WTC11 (cell line): ENCODE measurements around the gene ZNF688. TPM values are rescaled to one million over a fixed set of nuclear protein-coding genes. Genes with fewer than 3 reads are reported as not detected.

Experiments used
- ATAC-seq: fragments of 200-7000 bp; cut with Tn5 transposase; 2 replicates; pipeline ENCODE4 v1.10.0; 2021; ENCODE audit warnings: mild to moderate bottlenecking, moderate library complexity
- CTCF ChIA-PET: fragments of 300-600 bp; sonication (Branson Sonifier 250); formaldehyde crosslinking; loops from one replicate; lab custom pipeline; 2021; ENCODE audit warnings: antibody characterized with exemption; lab: Charles Lee
- POLR2A ChIA-PET: fragments of 350-600 bp; sonication (Branson Sonifier 250); formaldehyde crosslinking; loops from one replicate; lab custom pipeline; 2021; ENCODE audit warnings: antibody characterized with exemption; lab: Charles Lee
- DNase-seq: peaks from one replicate; pipeline ENCODE4 v3.0.0; 2021; ENCODE audit warnings: low spot score
- H3K27ac Mint-ChIP-seq: 2 replicates; pipeline ENCODE4 v1.8.0; 2021; ENCODE audit warnings: mixed read lengths
- H3K27me3 Mint-ChIP-seq: 2 replicates; pipeline ENCODE4 v1.8.0; 2021; ENCODE audit warnings: low read depth, mild to moderate bottlenecking, moderate library complexity, mixed read lengths
- H3K36me3 Mint-ChIP-seq: 2 replicates; pipeline ENCODE4 v1.8.0; 2021; ENCODE audit warnings: mixed read lengths
- H3K4me1 Mint-ChIP-seq: 2 replicates; pipeline ENCODE4 v1.8.0; 2022; ENCODE audit warnings: mixed read lengths
- H3K4me3 Mint-ChIP-seq: 2 replicates; pipeline ENCODE4 v1.8.0; 2021; ENCODE audit warnings: mild to moderate bottlenecking, moderate library complexity, mixed read lengths
- H3K9me3 Mint-ChIP-seq: 2 replicates; pipeline ENCODE4 v1.8.0; 2021; ENCODE audit warnings: mixed read lengths
- ETV6 ChIP-seq: sonication (generic); formaldehyde crosslinking; IDR thresholded peaks from 2 replicates; pipeline ENCODE4 v1.8.1; 2022; ENCODE audit warnings: mild to moderate bottlenecking, missing genetic modification reagents
- FOXP1 ChIP-seq: sonication (generic); formaldehyde crosslinking; IDR thresholded peaks from 2 replicates; pipeline ENCODE4 v1.8.0; 2022; ENCODE audit warnings: missing genetic modification reagents, mild to moderate bottlenecking, moderate library complexity, borderline replicate concordance
- IRF2 ChIP-seq: sonication (generic); formaldehyde crosslinking; IDR thresholded peaks from 2 replicates; pipeline ENCODE4 v1.8.0; 2022; ENCODE audit warnings: low read depth, missing genetic modification reagents, borderline replicate concordance
- NFYB ChIP-seq: sonication (generic); formaldehyde crosslinking; conservative IDR thresholded peaks from 2 replicates; pipeline ENCODE4 v1.8.0; 2022; ENCODE audit warnings: low read depth, missing genetic modification reagents
- NR2C2 ChIP-seq: sonication (generic); formaldehyde crosslinking; IDR thresholded peaks from 2 replicates; pipeline ENCODE4 v1.8.0; 2022; ENCODE audit warnings: mild to moderate bottlenecking, missing genetic modification reagents
- TEAD1 ChIP-seq: sonication (generic); formaldehyde crosslinking; IDR thresholded peaks from 2 replicates; pipeline ENCODE4 v1.8.0; 2022; ENCODE audit warnings: mild to moderate bottlenecking, missing genetic modification reagents
- ZBTB21 ChIP-seq: sonication (generic); formaldehyde crosslinking; IDR thresholded peaks from 2 replicates; pipeline ENCODE4 v1.8.1; 2023; ENCODE audit warnings: mild to moderate bottlenecking, missing genetic modification reagents, borderline replicate concordance
- ZNF416 ChIP-seq: fragments of 250-450 bp; sonication (Bioruptor Pico); IDR thresholded peaks from 2 replicates; pipeline ENCODE4 v1.9.0; 2021; ENCODE audit warnings: mild to moderate bottlenecking, inconsistent platforms
- total RNA-seq: library from RNA; stranded (reverse); gene quantifications from 3 replicates; pipeline ENCODE4 v1.2.3, GENCODE V29; 2021
- TF ChIP-seq, protein P1 (sequence below): sonication (generic); formaldehyde crosslinking; IDR thresholded peaks from 2 replicates; pipeline ENCODE4 v1.8.1; 2023; ENCODE audit warnings: mild to moderate bottlenecking, missing genetic modification reagents
- TF ChIP-seq, protein P2 (sequence below): sonication (generic); formaldehyde crosslinking; IDR thresholded peaks from 2 replicates; pipeline ENCODE4 v1.8.1; 2022; ENCODE audit warnings: mild to moderate bottlenecking, moderate library complexity, missing genetic modification reagents
- TF ChIP-seq, protein P3 (sequence below): fragments of 250-450 bp; sonication (Bioruptor Pico); IDR thresholded peaks from 2 replicates; pipeline ENCODE4 v2.1.2; 2022; ENCODE audit warnings: mild to moderate bottlenecking, moderate library complexity
- TF ChIP-seq, protein P4 (sequence below): fragments of 250-450 bp; sonication (Bioruptor Pico); IDR thresholded peaks from 2 replicates; pipeline ENCODE4 v1.9.0; 2021; ENCODE audit warnings: mild to moderate bottlenecking, borderline replicate concordance
- TF ChIP-seq, protein P5 (sequence below): sonication (generic); formaldehyde crosslinking; IDR thresholded peaks from 2 replicates; pipeline ENCODE4 v1.8.0; 2022; ENCODE audit warnings: mild to moderate bottlenecking, missing genetic modification reagents
- TF ChIP-seq, protein P6 (sequence below): fragments of 200-600 bp; IDR thresholded peaks from 2 replicates; pipeline ENCODE4 v1.8.0; 2022; ENCODE audit warnings: antibody characterized with exemption
- TF ChIP-seq, protein P7 (sequence below): sonication (generic); formaldehyde crosslinking; IDR thresholded peaks from 2 replicates; pipeline ENCODE4 v1.8.1; 2023; ENCODE audit warnings: mild to moderate bottlenecking, moderate library complexity, missing genetic modification reagents
- TF ChIP-seq, protein P8 (sequence below): sonication (generic); formaldehyde crosslinking; IDR thresholded peaks from 2 replicates; pipeline ENCODE4 v1.8.0; 2023; ENCODE audit warnings: missing genetic modification reagents

ZNF688 gene
- total RNA-seq, 1 experiment from 2014 or later, result 4.2 TPM

DNA sequence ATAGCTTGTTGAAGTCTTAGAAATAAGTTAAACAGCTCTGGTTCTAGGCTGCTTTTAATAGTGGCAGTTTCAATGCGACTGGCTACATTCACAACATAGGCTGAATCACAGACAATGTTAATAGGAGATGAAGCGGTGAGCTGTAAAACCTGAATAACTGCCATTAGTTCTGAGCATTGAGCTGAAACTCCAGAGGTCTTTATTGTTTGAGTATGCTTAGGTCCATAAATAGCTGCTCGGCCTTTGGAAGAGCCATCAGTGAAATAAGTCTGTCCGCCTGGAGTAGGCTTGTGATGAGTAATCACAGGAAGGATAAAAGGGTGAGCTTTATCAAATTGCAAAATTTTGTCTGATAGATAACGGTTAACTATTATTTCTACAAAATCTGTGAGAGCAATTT, 48.1 kb upstream of the ZNF688 start (continued):
- TF ChIP-seq ZBTB21 (no peak), IRF2 (CRISPR knock-in tag) (no peak)
- TF ChIP-seq, protein P1, sequence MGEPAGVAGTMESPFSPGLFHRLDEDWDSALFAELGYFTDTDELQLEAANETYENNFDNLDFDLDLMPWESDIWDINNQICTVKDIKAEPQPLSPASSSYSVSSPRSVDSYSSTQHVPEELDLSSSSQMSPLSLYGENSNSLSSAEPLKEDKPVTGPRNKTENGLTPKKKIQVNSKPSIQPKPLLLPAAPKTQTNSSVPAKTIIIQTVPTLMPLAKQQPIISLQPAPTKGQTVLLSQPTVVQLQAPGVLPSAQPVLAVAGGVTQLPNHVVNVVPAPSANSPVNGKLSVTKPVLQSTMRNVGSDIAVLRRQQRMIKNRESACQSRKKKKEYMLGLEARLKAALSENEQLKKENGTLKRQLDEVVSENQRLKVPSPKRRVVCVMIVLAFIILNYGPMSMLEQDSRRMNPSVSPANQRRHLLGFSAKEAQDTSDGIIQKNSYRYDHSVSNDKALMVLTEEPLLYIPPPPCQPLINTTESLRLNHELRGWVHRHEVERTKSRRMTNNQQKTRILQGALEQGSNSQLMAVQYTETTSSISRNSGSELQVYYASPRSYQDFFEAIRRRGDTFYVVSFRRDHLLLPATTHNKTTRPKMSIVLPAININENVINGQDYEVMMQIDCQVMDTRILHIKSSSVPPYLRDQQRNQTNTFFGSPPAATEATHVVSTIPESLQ (CRISPR knock-in tag), result no peak
- TF ChIP-seq, protein P2, sequence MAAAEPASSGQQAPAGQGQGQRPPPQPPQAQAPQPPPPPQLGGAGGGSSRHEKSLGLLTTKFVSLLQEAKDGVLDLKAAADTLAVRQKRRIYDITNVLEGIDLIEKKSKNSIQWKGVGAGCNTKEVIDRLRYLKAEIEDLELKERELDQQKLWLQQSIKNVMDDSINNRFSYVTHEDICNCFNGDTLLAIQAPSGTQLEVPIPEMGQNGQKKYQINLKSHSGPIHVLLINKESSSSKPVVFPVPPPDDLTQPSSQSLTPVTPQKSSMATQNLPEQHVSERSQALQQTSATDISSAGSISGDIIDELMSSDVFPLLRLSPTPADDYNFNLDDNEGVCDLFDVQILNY (CRISPR knock-in tag), result no peak
- TF ChIP-seq, all 79 proteins: peak for 0

DNA sequence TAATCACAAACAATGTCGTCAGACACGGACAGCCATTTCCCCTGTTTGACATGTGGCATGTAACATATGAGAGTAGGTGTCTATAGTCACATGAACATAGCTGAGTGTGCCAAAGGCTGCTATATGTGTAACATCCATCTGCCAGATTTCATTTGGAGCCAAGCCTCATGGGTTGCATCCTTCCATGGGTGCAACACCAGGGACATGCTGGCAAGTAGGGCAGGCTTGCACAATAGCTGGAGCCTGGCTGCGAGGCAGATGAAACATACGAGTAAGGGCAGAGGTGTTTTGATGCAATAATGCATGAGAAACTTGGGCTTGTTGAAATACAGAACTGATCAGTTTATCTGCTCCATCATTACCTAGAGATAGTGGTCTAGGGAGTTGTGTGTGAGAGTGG, 47.7 kb upstream of the ZNF688 start:
- DNase-seq, result no peak
- no peak overlapping the region for H3K27ac Mint-ChIP-seq
- no peaks in the 10 kb centered on the region for H3K36me3 Mint-ChIP-seq
- ChIA-PET POLR2A (interaction anchor here (0.6 kb wide), 1 partner anchor 122 kb away, joined by 3 read pairs; no protein-coding TSS in a partner anchor), CTCF (interaction anchor here (1.0 to 3.6 kb wide), 2 partner anchors 189 to 210 kb away, joined by 3 to 16 read pairs; partner anchors contain the start of gene DCTPP1)
- H3K9me3 Mint-ChIP-seq, result no peaks in the 10 kb centered on the region
- no peak overlapping the region for H3K4me3 Mint-ChIP-seq
- peaks cover 46% of the 10 kb centered on the region for H3K27me3 Mint-ChIP-seq
- TF ChIP-seq NR2C2 (CRISPR knock-in tag), result no peak
- TF ChIP-seq ETV6 (CRISPR knock-in tag), result no peak
- TF ChIP-seq, protein P3, sequence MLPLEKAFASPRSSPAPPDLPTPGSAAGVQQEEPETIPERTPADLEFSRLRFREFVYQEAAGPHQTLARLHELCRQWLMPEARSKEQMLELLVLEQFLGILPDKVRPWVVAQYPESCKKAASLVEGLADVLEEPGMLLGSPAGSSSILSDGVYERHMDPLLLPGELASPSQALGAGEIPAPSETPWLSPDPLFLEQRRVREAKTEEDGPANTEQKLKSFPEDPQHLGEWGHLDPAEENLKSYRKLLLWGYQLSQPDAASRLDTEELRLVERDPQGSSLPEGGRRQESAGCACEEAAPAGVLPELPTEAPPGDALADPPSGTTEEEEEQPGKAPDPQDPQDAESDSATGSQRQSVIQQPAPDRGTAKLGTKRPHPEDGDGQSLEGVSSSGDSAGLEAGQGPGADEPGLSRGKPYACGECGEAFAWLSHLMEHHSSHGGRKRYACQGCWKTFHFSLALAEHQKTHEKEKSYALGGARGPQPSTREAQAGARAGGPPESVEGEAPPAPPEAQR (CRISPR knock-in tag), result no peak
- H3K4me1 Mint-ChIP-seq, result 0 out of 2 replicates have a peak, but pooled peaks cover 3% of the 10 kb centered on the region
- ATAC-seq, result no peak

DNA sequence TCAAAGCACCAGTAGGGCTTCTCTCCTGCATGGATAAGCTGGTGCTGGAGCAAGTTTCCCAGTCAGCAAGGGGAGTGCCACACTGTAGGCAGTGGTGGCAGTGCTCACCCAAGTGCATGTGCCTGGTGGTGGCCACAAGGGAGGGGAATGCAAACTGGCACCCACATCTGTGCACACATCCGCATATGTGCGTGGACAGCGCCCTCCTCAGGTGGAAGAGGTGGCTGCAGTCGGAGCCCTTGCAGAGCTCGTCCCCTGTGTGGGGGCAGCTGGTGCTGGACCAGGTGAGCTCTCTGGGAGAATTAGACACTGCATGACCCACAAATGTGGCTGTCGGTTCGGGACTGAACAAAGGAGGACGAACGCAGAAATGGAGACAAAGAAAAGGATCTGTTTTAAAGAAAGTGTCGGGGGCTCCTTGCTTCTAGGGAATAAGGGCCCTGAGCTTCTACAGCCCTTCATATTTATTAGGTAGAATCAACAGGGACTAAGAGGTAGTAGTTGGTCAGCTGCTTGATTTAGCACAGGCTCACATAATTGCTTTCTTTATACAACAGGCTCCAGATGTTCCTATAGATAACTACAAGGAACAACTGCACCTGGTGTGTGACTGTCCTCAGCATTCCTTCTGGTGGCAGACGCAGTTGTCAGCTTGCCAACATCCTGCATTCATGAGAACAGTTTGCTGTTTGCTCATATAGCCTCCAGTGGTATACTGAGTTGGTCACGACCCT, 44.0 kb upstream of the ZNF688 start:
- peak; percentile 90 for ATAC-seq
- H3K4me3 Mint-ChIP-seq, result no peak overlapping the region
- ChIA-PET CTCF (interaction anchor here (0.5 to 2.9 kb wide), 81 partner anchors 9 to 584 kb away, joined by 3 to 79 read pairs (median 5); partner anchors contain the start of genes CD2BP2, CORO1A, DCTPP1 and ITGAL), POLR2A (interaction anchor here (0.7 to 1.2 kb wide), 6 partner anchors 30 to 523 kb away, joined by 3 to 4 read pairs (median 3); partner anchors contain the start of genes DCTPP1, ZNF764 and ZNF785)
- peaks cover 17% of the 10 kb centered on the region for H3K27me3 Mint-ChIP-seq
- DNase-seq, result peak; percentile 98
- no peaks in the 10 kb centered on the region for H3K9me3 Mint-ChIP-seq
- H3K4me1 Mint-ChIP-seq, result peaks cover 1% of the 10 kb centered on the region; the same call in 1 of the 2 replicates
- H3K27ac Mint-ChIP-seq, result no peak overlapping the region
- no peaks in the 10 kb centered on the region for H3K36me3 Mint-ChIP-seq
- TF ChIP-seq FOXP1 (CRISPR knock-in tag), result no peak; the same call in 1 of the 2 replicates
- TF ChIP-seq, protein P4, sequence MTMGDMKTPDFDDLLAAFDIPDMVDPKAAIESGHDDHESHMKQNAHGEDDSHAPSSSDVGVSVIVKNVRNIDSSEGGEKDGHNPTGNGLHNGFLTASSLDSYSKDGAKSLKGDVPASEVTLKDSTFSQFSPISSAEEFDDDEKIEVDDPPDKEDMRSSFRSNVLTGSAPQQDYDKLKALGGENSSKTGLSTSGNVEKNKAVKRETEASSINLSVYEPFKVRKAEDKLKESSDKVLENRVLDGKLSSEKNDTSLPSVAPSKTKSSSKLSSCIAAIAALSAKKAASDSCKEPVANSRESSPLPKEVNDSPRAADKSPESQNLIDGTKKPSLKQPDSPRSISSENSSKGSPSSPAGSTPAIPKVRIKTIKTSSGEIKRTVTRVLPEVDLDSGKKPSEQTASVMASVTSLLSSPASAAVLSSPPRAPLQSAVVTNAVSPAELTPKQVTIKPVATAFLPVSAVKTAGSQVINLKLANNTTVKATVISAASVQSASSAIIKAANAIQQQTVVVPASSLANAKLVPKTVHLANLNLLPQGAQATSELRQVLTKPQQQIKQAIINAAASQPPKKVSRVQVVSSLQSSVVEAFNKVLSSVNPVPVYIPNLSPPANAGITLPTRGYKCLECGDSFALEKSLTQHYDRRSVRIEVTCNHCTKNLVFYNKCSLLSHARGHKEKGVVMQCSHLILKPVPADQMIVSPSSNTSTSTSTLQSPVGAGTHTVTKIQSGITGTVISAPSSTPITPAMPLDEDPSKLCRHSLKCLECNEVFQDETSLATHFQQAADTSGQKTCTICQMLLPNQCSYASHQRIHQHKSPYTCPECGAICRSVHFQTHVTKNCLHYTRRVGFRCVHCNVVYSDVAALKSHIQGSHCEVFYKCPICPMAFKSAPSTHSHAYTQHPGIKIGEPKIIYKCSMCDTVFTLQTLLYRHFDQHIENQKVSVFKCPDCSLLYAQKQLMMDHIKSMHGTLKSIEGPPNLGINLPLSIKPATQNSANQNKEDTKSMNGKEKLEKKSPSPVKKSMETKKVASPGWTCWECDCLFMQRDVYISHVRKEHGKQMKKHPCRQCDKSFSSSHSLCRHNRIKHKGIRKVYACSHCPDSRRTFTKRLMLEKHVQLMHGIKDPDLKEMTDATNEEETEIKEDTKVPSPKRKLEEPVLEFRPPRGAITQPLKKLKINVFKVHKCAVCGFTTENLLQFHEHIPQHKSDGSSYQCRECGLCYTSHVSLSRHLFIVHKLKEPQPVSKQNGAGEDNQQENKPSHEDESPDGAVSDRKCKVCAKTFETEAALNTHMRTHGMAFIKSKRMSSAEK, result no peak
- TF ChIP-seq ZNF416 (CRISPR knock-in tag), result no peak
- no peak for TF ChIP-seq NFYB (CRISPR knock-in tag)
- TF ChIP-seq TEAD1, result 0 out of 2 replicates have a peak, but pooled peaks have one; percentile 14
- TF ChIP-seq, protein P5, sequence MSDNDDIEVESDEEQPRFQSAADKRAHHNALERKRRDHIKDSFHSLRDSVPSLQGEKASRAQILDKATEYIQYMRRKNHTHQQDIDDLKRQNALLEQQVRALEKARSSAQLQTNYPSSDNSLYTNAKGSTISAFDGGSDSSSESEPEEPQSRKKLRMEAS (CRISPR knock-in tag), result peak; percentile 46; the same call in 1 of the 2 replicates
- TF ChIP-seq, protein P6, sequence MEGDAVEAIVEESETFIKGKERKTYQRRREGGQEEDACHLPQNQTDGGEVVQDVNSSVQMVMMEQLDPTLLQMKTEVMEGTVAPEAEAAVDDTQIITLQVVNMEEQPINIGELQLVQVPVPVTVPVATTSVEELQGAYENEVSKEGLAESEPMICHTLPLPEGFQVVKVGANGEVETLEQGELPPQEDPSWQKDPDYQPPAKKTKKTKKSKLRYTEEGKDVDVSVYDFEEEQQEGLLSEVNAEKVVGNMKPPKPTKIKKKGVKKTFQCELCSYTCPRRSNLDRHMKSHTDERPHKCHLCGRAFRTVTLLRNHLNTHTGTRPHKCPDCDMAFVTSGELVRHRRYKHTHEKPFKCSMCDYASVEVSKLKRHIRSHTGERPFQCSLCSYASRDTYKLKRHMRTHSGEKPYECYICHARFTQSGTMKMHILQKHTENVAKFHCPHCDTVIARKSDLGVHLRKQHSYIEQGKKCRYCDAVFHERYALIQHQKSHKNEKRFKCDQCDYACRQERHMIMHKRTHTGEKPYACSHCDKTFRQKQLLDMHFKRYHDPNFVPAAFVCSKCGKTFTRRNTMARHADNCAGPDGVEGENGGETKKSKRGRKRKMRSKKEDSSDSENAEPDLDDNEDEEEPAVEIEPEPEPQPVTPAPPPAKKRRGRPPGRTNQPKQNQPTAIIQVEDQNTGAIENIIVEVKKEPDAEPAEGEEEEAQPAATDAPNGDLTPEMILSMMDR, result peak; percentile 99
- TF ChIP-seq, protein P7, sequence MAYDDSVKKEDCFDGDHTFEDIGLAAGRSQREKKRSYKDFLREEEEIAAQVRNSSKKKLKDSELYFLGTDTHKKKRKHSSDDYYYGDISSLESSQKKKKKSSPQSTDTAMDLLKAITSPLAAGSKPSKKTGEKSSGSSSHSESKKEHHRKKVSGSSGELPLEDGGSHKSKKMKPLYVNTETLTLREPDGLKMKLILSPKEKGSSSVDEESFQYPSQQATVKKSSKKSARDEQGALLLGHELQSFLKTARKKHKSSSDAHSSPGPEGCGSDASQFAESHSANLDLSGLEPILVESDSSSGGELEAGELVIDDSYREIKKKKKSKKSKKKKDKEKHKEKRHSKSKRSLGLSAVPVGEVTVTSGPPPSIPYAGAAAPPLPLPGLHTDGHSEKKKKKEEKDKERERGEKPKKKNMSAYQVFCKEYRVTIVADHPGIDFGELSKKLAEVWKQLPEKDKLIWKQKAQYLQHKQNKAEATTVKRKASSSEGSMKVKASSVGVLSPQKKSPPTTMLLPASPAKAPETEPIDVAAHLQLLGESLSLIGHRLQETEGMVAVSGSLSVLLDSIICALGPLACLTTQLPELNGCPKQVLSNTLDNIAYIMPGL (CRISPR knock-in tag), result peak; percentile 82; the same call in 1 of the 2 replicates
- TF ChIP-seq, protein P8, sequence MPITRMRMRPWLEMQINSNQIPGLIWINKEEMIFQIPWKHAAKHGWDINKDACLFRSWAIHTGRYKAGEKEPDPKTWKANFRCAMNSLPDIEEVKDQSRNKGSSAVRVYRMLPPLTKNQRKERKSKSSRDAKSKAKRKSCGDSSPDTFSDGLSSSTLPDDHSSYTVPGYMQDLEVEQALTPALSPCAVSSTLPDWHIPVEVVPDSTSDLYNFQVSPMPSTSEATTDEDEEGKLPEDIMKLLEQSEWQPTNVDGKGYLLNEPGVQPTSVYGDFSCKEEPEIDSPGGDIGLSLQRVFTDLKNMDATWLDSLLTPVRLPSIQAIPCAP (CRISPR knock-in tag), result no peak
